DLD1 (cell line): Measurements from ENCODE around the gene NELL2.

Experiments used
- in situ Hi-C: cut with HindIII; loops from 2 replicates; pipeline ENCODE4 v1.10.0; 2017; ENCODE audit warnings: low sequenced_read_pairs

The NELL2 gene

GRCh38 chr12:44627387-44628166, 248.5 kb downstream of the NELL2 start:
- in situ Hi-C loops: no loop called here

GRCh38 chr12:44626883-44627282, 249.2 kb downstream of the NELL2 start:
- in situ Hi-C loops: no loop called here

- in situ Hi-C loops: loop anchor here (5.0 kb wide), 1 partner anchor 93 kb away; no protein-coding TSS in a partner anchor
These were observed 257.2 kb downstream of the NELL2 start for GRCh38 chr12:44618946-44619345.

- in situ Hi-C loops: loop anchor here (5.0 kb wide), 1 partner anchor 96 kb away; no protein-coding TSS in a partner anchor
These were observed 259.7 kb downstream of the NELL2 start for GRCh38 chr12:44616402-44616801.

GRCh38 chr12:44611538-44611937, 264.6 kb downstream of the NELL2 start:
- in situ Hi-C loops: no loop called here

- in situ Hi-C loops: no loop called here
These were observed 272.4 kb downstream of the NELL2 start for GRCh38 chr12:44603701-44604100.

GRCh38 chr12:44592626-44593025, 283.5 kb downstream of the NELL2 start:
- in situ Hi-C loops: no loop called here

GRCh38 chr12:44589697-44590096, 286.4 kb downstream of the NELL2 start:
- in situ Hi-C loops: no loop called here

- in situ Hi-C loops: no loop called here
These were observed 287.5 kb downstream of the NELL2 start for GRCh38 chr12:44588651-44589050.

- in situ Hi-C loops: no loop called here
These were observed 291.5 kb downstream of the NELL2 start for GRCh38 chr12:44584625-44585024.

- in situ Hi-C loops: no loop called here
These were observed 293.6 kb downstream of the NELL2 start for GRCh38 chr12:44582521-44582920.

- in situ Hi-C loops: no loop called here
These were observed 294.4 kb downstream of the NELL2 start for GRCh38 chr12:44581642-44582242.

- in situ Hi-C loops: no loop called here
These were observed 301.5 kb downstream of the NELL2 start for GRCh38 chr12:44574586-44574985.

GRCh38 chr12:44573723-44574122, 302.4 kb downstream of the NELL2 start:
- in situ Hi-C loops: no loop called here

GRCh38 chr12:44571006-44571550, 305.0 kb downstream of the NELL2 start:
- in situ Hi-C loops: no loop called here

GRCh38 chr12:44570036-44570583, 306.0 kb downstream of the NELL2 start:
- in situ Hi-C loops: no loop called here

- in situ Hi-C loops: no loop called here
These were observed 311.0 kb downstream of the NELL2 start for GRCh38 chr12:44565163-44565562.

GRCh38 chr12:44563486-44563885, 312.6 kb downstream of the NELL2 start:
- in situ Hi-C loops: no loop called here

- in situ Hi-C loops: no loop called here
These were observed 317.6 kb downstream of the NELL2 start for GRCh38 chr12:44558340-44559100.

GRCh38 chr12:44555454-44555853, 320.7 kb downstream of the NELL2 start:
- in situ Hi-C loops: no loop called here

- in situ Hi-C loops: no loop called here
These were observed 324.5 kb downstream of the NELL2 start for GRCh38 chr12:44551631-44552030.
